Jurkat, Clone E6-1 (cell line): ENCODE measurements around the gene ATXN7L1.
"Not testable (repeated sequence)": the region's sequence is repeated elsewhere in the genome, so short reads cannot be mapped to it uniquely, and the experiment has no call there.

Experiments used
- DNase-seq: peaks from one replicate; pipeline ENCODE4 v3.0.0-alpha.2; 2011; ENCODE audit warnings: low read depth, low spot score
- H3K4me3 ChIP-seq: 2 replicates; pipeline ENCODE4 v1.5.1; 2011; ENCODE audit warnings: mild to moderate bottlenecking, low read length, control low read depth, moderate library complexity

The ATXN7L1 gene

DNA sequence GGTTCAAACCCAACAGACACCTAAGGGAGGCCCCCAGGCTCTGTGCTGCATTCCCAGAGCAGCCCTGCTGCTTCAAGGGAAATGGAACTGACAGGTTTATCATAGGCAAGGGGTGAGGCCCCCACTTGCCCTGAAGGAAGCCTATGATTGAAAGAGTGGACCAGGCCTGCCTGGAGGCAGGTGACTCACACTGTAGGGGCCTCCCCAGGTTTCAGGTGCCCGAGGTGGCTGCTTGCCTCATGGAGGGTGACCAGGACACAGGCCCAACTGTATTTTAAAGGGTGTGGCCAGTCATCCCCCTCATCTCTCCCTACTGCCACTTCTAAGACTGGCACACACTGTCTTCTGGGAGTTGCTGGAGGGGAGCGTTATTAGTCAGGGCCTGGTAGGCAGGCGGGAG lies 85.4 kb downstream of the ATXN7L1 start:
- DNase-seq = no peak

DNA sequence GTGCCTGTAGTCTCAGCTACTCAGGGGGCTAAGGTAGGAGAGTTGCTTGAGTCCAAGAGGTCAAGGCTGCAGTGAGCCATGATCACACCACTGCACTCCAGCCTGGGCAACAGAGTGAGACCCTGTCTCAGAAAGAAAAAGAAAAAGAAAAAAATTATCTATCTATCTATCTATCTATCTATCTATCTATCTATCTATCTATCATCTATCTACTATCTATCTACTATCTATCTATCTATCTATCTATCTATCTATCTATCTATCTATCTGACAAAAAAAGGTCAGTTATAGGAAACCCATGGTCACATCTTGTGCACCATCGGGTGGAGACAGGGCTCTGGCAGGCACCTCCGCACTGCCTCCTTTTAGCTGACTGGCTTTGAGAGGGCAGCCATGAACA lies 85.9 kb downstream of the ATXN7L1 start:
- H3K4me3 ChIP-seq, DNase-seq: not testable (repeated sequence)

More for the DNA sequence above, 85.4 kb downstream of the ATXN7L1 start:
- H3K4me3 ChIP-seq = no peak overlapping the region

DNA sequence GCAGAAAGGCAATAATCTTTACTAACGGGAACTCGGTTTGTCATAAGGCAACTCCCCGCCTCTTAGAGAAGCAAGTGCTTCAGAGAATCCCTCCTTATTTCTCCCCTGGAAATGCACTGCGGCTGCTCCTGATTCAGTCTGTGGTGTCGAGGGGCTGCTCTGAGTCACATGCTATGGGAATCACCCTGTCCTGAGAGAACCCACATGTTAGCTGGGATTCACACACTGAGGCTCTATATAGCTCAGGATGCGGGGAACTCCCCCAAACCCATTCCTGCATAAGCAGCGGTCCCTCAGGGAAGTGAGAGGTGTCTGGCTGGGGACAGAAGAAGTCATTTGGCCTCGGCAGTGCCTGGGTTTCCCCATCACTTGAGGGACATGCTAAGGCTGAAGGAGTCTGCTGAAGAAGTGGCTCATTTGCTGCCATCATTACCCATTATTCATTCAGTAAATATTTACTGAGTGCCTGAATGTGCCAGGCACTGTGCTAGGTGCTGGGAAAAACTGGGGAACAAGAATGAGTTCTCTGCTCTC lies 87.5 kb downstream of the ATXN7L1 start:
- H3K4me3 ChIP-seq = no peak overlapping the region
- no peak for DNase-seq

DNA sequence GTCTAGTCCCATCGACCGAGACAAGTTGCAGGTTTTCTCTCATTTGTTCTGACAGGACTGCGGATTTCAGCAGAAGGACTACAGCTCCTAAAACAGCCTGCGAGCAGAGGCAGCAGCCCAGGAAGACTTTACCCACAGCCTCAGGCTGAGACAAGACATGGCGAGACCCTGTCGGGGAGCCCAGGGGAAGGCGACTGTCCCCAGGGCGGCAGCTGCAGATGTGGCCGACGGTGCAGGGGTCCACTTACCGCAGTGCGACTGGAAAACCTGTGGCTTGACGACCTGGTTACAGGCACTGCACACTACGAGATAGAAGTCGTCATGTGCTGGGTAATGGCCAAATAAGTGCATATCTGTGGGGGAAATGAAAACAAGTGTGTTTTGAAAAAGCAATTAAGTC lies 88.0 kb downstream of the ATXN7L1 start:
- no peak overlapping the region for H3K4me3 ChIP-seq
- DNase-seq = no peak

DNA sequence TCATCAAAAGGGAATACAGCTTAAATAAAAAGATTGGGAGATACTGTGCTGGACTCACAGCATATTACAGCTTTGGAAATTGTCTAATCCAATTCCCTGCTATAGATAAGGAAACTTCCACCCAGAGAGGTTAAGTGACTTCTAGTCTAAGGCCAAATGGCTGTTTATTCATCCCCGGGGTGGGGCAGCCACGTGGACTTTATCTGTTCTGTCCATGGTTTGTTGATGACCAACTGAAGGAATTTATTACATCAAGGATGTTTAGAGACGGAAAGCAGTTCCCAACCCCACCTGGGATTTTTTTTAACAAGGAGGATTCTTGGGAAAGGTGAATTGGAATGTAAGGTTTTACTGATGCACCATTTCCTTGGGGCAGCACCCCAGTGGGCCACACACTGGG lies 88.6 kb downstream of the ATXN7L1 start:
- DNase-seq = no peak
- H3K4me3 ChIP-seq = no peak overlapping the region

DNA sequence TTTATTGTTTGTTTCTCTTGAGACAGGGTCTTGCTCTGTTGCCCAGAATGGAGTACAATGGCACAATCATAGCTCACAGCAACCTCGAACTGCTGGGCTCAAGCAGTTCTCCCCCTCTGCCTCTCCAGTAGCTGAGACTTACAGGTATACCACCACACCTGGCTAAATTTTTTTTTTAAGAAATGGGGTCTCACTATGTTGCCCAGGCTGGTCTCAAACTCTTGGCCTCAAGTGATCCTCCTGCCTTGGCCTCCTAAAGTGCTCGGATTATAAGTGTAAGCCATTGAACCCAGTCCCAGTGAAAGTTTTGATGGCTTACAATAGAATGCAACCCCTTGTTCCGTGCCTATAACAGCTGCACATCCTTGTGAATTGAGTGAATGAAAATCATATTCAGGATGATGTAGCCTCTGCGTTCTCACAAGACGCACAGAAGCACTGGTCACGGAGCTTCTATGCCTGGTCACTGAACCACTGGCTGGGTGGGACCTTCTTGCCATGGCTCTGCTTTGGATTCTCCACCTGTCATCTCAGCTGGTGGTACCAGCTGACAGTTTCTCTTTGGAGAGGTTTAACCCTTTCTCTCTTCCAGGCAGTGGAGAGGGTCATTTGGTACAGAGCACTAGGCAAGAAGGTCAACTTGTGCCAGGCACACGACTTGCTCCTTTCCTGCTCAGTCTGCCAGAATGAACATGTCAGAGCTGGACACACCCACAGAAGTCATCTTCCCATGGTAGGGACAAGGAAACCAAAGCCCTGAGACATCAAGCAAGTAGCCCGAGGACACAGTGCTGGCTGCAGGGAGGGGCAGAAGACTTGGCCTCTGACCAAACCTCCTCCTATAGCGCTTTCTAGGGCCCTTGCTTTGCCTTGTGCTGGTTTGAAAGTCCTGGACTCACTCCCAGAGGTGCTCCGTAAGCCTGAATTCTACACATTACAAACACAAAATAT lies 89.6 kb downstream of the ATXN7L1 start:
- no peak overlapping the region for H3K4me3 ChIP-seq
- no peak for DNase-seq

DNA sequence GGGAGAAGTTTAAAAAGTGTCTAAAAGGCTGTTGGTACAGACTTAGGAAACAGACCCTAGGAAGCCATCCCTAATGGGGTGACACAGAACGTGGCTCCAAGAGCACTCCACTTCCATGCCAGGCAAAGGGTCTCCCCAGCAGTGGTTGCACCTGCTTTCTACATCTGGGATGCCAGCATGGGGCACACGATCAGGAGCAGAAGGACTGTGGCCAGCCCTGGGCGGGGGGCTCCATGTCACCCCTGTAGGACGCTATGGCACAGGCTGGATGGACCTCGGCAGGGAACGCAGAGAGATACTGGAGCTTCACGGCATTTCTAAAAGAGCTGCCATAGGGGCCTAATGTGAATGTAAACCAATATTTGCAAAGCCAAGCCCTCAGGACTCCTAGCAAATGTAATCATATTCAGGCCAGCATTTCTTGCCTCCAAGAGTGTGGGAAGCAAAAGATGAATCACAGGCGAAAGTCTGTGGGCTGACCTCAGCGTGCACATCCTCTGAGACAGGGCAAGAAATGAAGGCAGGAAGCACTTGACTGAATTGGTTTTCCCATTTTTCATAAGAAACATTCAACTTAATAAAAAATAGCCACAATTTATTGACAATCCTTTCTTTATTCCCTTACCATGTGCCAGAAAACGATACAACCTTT lies 93.9 kb downstream of the ATXN7L1 start:
- no peak for DNase-seq
- H3K4me3 ChIP-seq = no peak overlapping the region

DNA sequence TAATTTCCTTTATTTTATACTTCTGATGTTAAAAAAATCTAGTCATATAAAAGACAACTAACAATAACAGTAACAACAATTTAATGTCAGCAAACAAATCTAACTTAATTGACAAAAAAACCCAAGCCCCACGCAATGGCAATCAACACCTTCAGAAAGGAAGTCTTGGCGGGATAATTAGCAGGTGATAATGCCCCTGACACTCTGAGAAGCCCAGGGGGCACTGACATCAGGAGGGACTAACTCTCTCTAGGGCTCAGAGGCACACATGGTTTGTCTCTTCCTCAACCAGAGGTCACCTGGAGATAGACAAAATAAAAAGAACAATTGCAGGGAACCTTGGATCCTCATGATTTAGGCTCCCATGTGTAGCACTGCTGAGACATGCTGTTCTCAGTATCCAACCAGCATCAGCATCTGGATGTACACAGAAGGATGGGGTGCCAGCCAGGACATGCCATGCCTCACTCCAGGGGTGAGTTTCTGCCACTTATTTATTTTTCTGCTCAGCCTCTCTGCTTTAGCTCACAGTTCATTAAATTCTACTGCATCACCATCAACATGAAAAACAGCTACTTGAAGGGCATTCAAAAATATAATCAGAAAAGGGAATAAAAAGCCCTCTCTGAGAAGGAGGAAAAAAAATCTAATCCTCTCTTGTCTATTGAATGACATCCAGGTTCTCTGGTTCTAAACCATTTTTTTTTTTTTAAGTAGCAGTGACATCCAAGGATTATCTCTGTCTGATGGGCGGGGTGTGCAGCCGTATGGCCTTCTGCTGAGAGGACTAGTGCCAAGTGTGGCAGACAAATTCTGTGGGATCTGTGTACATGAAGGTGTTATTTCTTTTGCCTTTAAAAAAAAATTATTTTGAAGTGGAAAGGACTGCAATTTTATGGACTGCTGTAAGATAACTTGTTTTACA lies 96.3 kb downstream of the ATXN7L1 start:
- DNase-seq = no peak
- no peak overlapping the region for H3K4me3 ChIP-seq

DNA sequence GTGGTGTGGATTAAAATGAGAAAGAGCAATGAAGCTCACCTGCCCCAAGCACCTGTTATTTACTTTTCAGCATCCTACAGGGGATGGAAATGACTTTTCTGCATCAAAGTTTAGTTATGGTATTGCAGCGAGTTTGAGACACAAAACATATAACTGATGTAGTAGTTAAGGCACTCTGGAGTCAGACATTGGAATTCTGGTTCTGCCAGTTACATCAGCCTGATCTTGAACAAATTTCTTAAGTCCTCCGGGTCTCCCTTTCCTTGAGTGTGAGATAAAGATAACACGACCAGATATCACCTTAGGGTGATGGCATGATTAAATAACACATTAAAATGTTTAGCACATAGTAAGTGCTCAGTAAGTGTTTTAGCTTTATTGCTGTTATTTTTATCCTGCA lies 97.4 kb downstream of the ATXN7L1 start:
- H3K4me3 ChIP-seq = no peak overlapping the region
- no peak for DNase-seq

DNA sequence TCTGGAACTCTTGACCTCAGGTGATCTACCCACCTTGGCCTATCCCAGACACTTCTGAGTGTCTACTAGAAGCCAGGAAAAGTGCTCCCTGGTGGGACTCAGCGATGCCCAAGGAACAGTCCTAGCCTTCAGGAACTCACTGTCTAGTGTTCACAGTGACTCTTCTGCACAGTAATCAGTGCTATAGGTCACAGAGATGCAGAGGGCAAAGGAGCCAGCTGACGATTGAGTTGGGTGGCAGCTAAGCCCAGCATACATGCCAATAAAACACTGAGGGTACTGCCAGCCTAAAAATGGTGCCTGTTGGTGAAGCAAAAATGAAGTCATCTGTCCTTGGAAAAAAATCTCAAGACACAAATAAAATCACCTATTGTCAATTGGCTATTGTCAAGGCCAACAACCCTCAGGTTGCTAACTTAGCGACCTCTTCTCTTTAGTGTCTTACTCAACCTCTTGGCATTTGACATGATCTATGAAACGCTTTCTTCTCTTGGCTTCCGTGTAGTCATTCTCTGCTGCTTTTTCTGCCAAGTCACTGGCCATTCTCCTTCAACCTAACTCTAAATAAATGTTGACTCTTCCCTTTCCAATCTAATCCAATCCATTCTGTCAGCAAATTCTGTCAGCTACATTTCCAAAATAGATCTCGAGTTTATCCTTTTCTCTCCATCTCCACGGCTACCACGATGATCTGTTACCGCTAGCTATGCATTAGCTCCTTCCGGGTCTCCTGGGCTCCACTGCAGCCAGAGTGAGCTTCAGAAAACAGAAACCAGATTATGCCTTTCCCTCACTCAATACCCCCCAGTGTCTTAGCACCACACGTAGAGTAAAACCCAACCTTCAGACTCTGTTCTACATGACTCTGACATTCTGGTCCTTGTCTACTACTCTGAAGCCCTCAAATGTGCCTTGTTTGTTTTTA lies 99.2 kb downstream of the ATXN7L1 start:
- no peak overlapping the region for H3K4me3 ChIP-seq
- no peak for DNase-seq

DNA sequence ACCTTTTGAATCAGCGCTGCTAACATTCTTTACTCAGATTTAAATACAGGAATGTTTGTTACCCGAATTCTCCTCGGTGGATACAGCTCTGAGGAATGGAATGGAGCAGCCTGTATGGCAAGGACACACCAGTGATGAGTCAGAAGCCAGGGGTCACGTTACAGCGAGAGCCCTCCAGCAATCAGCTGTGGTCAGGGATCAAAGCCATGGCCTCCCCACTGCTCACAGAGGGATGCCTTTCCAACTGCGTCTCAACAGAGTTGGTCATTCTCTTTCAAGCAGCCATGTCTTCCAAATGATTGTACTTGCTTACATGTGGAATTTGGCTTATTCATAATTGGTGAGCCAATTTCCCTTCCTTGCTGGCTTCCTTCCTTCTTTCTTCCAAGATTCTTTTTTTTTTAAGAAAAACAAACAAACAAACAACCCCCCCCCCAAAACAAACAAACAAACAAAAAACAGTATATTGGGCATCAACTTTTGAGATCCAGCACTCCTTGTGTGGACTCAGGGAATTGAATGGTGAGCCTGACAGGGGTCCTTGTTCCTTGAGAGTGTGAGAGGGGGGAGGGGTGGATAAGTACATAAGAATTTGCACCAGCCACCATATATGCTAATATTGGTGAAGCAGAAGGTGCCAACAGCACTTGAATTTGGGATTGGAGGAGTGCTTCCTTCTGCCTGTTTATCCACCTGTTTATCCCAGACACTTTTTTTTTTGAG lies 100.2 kb downstream of the ATXN7L1 start:
- DNase-seq = no peak
- no peak overlapping the region for H3K4me3 ChIP-seq

DNA sequence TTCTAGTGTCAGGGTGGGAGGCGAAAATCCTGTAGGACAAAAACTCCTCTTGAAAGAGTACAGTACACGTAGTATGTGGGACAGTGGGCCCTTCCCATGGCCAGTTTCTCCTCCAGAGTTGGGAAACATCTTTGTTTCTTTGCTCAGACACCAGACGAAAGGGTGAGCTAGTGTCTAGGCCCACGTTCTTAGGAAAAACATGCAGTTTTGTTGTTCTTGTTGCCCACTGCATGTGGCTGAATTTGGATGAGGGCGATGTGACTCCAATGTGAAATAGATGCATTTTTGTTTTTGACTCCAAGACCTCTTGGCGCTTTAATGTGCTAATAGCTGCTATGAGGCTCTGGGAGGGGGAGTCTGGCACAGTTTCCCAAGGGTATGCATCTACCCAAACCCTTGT lies 100.8 kb downstream of the ATXN7L1 start:
- H3K4me3 ChIP-seq = no peak overlapping the region
- no peak for DNase-seq

DNA sequence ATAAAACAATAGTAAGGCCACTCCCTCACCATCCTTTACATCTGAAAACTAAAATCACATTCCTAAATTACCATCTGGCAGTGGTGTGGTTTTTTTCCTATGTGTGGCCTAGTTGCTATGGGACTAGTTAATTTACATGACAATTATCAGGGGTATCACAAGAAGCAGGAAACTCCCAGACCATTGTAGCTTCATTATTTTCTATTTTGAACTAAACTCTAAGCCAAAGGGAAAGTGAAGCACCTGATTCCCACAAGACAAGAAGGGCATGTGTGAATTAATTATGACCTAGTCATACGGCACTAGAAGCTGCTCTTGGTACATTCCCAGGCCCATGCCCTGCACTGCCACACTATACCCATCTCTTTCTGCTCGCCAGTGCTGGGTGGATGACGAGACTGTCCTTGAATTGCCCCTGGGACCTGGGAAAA lies 103.4 kb downstream of the ATXN7L1 start:
- no peak overlapping the region for H3K4me3 ChIP-seq
- DNase-seq = no peak

DNA sequence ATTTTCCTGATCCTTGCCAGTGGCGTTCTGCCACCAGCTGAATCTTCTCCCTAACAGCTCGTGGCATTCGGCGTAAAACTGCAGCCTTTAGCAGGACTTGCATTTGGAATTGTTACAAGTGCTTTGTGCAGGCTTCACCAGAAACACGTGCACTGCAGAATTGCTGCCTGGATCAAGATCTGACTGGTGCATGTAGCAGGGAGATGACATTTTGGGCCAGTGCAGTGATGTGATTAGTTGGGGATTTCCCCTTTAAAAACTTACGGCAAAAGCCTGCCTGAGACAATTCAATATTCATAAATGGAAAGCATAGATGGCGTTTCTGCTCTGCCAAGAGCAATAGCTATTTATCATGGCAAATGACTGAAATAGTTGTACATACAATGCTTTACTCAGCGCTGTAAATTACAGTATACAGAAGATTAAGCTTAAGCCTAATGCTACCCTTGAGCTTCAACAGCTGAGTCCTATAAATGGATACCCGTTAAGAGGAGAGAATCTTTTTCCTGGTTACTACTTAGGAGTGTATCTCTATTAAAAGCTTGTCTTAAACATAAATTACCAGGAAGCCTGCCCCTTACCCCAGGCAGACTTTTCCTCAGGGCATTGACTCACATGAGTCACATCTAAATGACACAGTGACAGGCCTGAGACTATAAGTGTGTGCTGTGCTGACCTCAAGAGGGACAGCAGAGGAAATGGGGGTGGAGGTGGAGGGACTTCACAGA lies 106.3 kb downstream of the ATXN7L1 start:
- no peak overlapping the region for H3K4me3 ChIP-seq
- no peak for DNase-seq

DNA sequence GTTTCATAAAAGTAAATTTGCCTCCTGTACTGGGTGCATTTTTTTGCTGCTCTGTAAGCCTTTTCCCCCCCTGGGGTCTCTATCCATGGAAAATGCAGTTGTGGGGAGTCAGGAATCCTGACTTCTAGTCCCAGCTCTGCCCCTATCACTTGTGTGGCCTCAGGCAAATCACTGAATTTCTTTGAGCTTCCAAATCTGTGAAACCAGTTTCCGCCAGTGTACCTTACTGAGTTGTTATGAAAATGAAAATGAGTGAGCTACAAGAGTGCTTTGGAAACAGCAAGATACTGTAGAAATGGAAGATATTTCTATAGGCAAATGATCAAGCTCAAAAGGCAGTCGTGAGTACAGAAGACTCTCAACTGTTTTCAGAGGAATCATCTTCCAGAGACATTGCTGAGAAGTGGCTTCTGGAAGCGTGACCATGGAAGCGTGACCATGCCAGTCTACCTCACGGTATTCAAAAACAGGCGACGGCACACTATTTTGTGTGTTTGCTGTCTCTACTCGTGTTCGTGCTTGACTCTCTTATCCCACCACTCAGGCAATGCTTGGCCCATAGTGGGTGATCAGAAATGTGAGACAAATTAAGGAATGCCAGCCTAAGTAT lies 107.4 kb downstream of the ATXN7L1 start:
- no peak overlapping the region for H3K4me3 ChIP-seq
- no peak for DNase-seq

DNA sequence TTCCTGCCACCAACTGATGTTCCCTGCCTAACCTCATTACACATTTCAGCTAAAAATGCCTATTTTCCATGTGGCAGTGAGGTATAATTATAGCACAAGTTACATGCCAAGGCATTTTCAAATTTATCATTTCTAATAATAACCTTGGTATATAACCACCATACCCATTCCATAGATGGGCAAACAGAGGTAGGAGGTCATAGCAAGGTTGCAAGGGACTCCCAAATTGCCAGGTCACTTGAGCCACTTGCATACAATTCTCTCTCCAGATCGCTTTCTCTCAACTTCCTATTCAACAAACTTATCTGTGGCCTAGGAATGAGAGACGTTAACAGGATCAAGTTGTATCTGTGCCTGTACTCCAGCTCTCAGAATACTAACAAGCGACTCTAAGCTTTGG lies 108.3 kb downstream of the ATXN7L1 start:
- no peak for DNase-seq
- H3K4me3 ChIP-seq = no peak overlapping the region
